HFFc6 (cell line): ENCODE measurements around the gene RANBP6. TPM values are rescaled to one million over a fixed set of nuclear protein-coding genes. Genes with fewer than 3 reads are reported as not detected.

Source experiments
- DNase-seq: peaks from one replicate; pipeline ENCODE4 v3.0.0-alpha.2; 2018
- H3K27ac Mint-ChIP-seq: 2 replicates; pipeline ENCODE4 v1.8.0; 2020; ENCODE audit warnings: mild to moderate bottlenecking, mixed read lengths
- H3K27me3 Mint-ChIP-seq: 2 replicates; pipeline ENCODE4 v1.8.0; 2021; ENCODE audit warnings: mild to moderate bottlenecking, moderate library complexity, mixed read lengths; ENCODE audit not compliant: insufficient read depth
- H3K36me3 Mint-ChIP-seq: 2 replicates; pipeline ENCODE4 v1.8.0; 2021; ENCODE audit warnings: low read depth, mixed read lengths
- H3K4me1 Mint-ChIP-seq: 2 replicates; pipeline ENCODE4 v1.8.0; 2020; ENCODE audit warnings: low read depth, mixed read lengths
- H3K4me3 Mint-ChIP-seq: 2 replicates; pipeline ENCODE4 v1.8.0; 2020; ENCODE audit warnings: mild to moderate bottlenecking, moderate library complexity, mixed read lengths
- H3K9me3 Mint-ChIP-seq: 2 replicates; pipeline ENCODE4 v1.8.0; 2020; ENCODE audit warnings: mild to moderate bottlenecking, mixed read lengths
- microRNA-seq: library from miRNA; unstranded; fragments of <30 nt; microRNA quantifications from one replicate; pipeline ENCODE4, GENCODE V29; 2019
- total RNA-seq, 6 experiments: library from RNA; stranded (reverse); fragmentation: NEBNext Ultra II Directional; extraction: Animal tissue kit (Norgen Biotek cat#: 25700); gene quantifications; 2 replicates in 1 of 6; 3 replicates in 5 of 6; pipeline ENCODE4 v1.2.3, GENCODE V29; 2021
- TF ChIP-seq, protein P1 (sequence below): fragments of 200-600 bp; sonication (generic); IDR thresholded peaks from 2 replicates; pipeline ENCODE4 v1.5.0; 2021; ENCODE audit warnings: antibody characterized with exemption, mild to moderate bottlenecking

The RANBP6 gene
- total RNA-seq, 6 experiments from 2014 or later: 23.5 to 31.7 (median 24.5) TPM

DNA sequence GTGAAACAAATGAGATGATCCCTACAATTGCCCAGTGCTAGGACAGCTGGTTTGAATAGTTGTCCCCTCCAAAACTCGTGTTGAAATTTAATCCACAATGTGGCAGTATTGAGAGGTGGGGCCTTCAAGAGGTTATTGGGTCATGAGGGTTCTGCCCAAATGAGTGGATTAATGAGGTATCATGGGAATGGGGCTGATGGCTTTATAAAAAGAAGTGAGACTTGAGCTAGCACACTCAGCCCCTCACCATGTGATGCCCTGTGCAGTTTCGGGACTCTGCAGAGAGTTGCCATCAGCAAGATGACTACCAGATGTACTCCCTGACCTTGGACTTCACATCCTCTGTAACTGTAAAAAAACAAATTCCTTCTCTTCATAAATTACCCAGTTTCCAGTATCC is 33.1 kb downstream of the RANBP6 start:
- no peak overlapping the region for H3K27ac Mint-ChIP-seq
- H3K36me3 Mint-ChIP-seq: peaks cover 19% of the 10 kb centered on the region
- peaks cover 9% of the 10 kb centered on the region; the same call in 1 of the 2 replicates for H3K4me1 Mint-ChIP-seq
- DNase-seq: no peak
- no peaks in the 10 kb centered on the region for H3K9me3 Mint-ChIP-seq
- TF ChIP-seq, protein P1, sequence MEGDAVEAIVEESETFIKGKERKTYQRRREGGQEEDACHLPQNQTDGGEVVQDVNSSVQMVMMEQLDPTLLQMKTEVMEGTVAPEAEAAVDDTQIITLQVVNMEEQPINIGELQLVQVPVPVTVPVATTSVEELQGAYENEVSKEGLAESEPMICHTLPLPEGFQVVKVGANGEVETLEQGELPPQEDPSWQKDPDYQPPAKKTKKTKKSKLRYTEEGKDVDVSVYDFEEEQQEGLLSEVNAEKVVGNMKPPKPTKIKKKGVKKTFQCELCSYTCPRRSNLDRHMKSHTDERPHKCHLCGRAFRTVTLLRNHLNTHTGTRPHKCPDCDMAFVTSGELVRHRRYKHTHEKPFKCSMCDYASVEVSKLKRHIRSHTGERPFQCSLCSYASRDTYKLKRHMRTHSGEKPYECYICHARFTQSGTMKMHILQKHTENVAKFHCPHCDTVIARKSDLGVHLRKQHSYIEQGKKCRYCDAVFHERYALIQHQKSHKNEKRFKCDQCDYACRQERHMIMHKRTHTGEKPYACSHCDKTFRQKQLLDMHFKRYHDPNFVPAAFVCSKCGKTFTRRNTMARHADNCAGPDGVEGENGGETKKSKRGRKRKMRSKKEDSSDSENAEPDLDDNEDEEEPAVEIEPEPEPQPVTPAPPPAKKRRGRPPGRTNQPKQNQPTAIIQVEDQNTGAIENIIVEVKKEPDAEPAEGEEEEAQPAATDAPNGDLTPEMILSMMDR: no peak
- no peaks in the 10 kb centered on the region for H3K27me3 Mint-ChIP-seq
- H3K4me3 Mint-ChIP-seq: no peak overlapping the region

DNA sequence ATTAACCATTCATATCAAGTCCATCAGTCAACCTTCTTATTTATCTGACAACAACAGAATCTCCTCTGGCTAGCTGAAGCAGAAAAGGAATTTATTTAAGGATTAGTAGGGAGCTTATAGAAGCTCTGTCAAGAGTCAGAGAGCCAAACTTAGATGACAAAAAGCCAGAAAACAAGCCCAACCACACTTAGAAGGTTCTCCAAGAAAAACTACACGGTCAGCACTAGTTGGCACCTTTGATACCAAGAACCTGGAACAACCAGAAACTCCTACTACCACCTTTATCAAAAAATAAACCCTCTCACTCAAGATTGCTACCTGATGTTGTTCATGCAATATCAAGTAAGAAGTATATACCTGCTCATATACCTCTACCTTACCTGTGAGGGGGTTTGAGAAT is 36.9 kb downstream of the RANBP6 start:
- Mint-ChIP-seq H3K4me1 (peaks cover 17% of the 10 kb centered on the region; the same call in 1 of the 2 replicates), H3K9me3 (no peaks in the 10 kb centered on the region), H3K27me3 (no peaks in the 10 kb centered on the region), H3K36me3 (peaks cover 23% of the 10 kb centered on the region), H3K27ac (no peak overlapping the region), H3K4me3 (no peak overlapping the region)
- no peak for DNase-seq
- TF ChIP-seq, protein P1: no peak

GRCh38 chr9:5976674-5977397 is 38.6 kb downstream of the RANBP6 start:
- Mint-ChIP-seq H3K4me3 (no peak overlapping the region), H3K9me3 (no peaks in the 10 kb centered on the region), H3K4me1 (peaks cover 24% of the 10 kb centered on the region), H3K36me3 (peaks cover 21% of the 10 kb centered on the region), H3K27ac (peak overlapping the region; percentile 49), H3K27me3 (no peaks in the 10 kb centered on the region)
- DNase-seq: no peak
- TF ChIP-seq, protein P1: no peak

DNA sequence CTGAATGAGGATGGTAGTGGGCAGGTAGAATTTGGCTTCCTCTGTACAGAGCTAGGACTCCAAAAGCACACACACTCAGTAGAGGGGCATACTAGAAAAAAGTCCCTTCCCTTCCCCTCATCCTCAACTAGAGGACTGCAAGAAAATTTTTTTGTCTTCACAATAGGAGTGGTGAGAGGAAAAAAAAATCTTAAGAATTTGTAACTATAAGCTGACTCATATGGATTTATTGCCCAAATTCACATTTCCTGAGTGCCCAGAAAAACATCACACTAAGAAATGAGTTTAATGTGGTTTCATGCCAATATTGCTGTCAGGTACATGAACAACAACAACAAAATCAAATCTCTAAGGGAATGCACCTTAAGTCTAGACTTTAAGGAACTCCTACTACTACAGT is 43.7 kb downstream of the RANBP6 start:
- peak; percentile 15 for DNase-seq
- H3K36me3 Mint-ChIP-seq: peaks cover 29% of the 10 kb centered on the region
- peaks cover 24% of the 10 kb centered on the region for H3K4me1 Mint-ChIP-seq
- no peak overlapping the region for H3K4me3 Mint-ChIP-seq
- no peaks in the 10 kb centered on the region for H3K9me3 Mint-ChIP-seq
- peak overlapping the region; percentile 14; the same call in 1 of the 2 replicates for H3K27ac Mint-ChIP-seq
- TF ChIP-seq, protein P1: no peak
- H3K27me3 Mint-ChIP-seq: no peaks in the 10 kb centered on the region

Small RNA genes within 50 kb of the gene (microRNA-seq; reads per million reads assigned to microRNA genes)
- gene MIR4665: 10.8 reads per million, percentile 12 among the genes with 10 or more reads in this experiment

Other genes with a start within 250 kb of the RANBP6 start
- gene ERMP1, start 182.5 kb downstream of the RANBP6 start, total RNA-seq: 1 to 10 TPM; 5.1 to 7.5 (median 6.8) TPM
- not detected for gene MLANA, start 124.7 kb downstream of the RANBP6 start, total RNA-seq
- under 1 TPM in 1 of 6 experiments, not detected in 5; 0.09 TPM for gene IL33, start 200.2 kb upstream of the RANBP6 start, total RNA-seq